ENCODE measurements around the gene SMIM44. TPM values are rescaled to one million over a fixed set of nuclear protein-coding genes. Genes with fewer than 3 reads are reported as not detected.

Gene SMIM44
- total RNA-seq, 2 experiments from 2014 or later = not detected

- POLR2A ChIA-PET = no interaction called here
These were observed 22.6 kb upstream of the SMIM44 start, which contains the start of gene FZR1 for GRCh38 chr19:3505598-3506383. TSS of gene FZR1 (plus strand) at chr19:3506311. CDS start at chr19:3522990, 16,679 bp downstream.

GRCh38 chr19:3504735-3505134 lies 21.5 kb upstream of the SMIM44 start:
- ChIA-PET CTCF (interaction anchor here (0.6 to 0.7 kb wide), 3 partner anchors 41 to 1286 kb away, joined by 3 to 6 read pairs (median 5); no protein-coding TSS in a partner anchor), POLR2A (no interaction called here)

More at GRCh38 chr19:3505598-3506383, 22.6 kb upstream of the SMIM44 start, which contains the start of gene FZR1:
- CTCF ChIA-PET = no interaction called here

GRCh38 chr19:3503036-3503572 lies 19.9 kb upstream of the SMIM44 start:
- ChIA-PET POLR2A (no interaction called here), CTCF (interaction anchor here (0.6 to 1.1 kb wide), 2 partner anchors 146 to 399 kb away, joined by 3 read pairs; no protein-coding TSS in a partner anchor)

DNA sequence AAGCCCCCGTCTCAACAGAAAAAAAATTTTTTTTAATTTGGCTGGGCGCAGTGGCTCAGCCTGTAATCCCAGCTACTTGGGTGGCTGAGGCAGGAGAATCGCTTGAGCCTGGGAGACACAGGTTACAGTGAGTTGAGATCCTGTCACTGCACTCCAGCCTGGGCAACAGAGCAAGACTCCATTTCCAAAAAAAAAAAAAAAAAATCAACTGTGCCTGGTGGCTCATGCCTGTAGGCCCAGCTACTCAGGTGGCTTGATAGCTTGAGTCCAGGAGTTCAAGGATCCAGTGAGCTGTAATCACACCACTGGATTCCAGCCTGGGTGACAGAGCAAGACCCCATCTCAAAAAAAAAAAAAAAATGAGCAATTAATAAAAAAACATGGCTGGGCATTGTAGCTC lies 18.5 kb upstream of the SMIM44 start:
- POLR2A ChIA-PET = interaction anchor here (0.7 kb wide), 1 partner anchor 15 kb away, joined by 5 read pairs; no protein-coding TSS in a partner anchor
- CTCF ChIA-PET = interaction anchor here (0.6 to 1.1 kb wide), 3 partner anchors 197 to 397 kb away, joined by 3 read pairs; no protein-coding TSS in a partner anchor

DNA sequence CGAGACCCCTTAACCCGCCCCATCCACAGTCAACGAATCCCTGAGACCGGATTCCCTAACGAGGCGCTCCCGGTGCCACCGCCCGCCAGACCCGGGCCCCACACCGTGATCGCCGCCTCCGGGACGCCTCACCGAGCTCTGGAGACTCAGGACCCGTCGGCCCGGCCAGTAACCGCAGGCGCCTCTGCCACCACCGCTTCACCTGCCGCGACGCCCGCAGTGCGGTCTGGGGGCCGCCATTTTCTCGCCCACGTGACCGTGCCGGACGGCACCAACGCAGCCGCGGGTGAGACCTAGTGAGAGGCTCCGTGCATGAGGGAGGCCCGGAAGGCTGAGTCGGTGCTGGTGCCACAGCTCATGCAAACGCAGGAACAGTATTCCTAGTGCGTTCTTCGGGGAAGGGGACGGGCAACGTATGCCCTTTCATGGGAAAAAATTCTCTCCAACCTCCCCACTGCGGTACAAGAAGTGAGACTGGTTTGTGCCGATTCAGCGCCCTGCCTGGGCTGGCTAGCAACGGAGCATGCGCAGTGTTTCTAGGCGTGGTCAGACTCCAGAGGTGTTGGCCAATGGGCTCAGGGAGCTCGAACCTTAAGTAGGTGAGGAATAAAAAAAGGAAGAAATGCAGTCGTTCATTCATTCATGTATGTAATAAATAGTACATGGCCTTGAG lies 17.3 kb upstream of the SMIM44 start, which contains the start of gene DOHH:
DOHH (minus strand) TSS at position 246 of the 673 bp plus-strand sequence. CDS start 3,860 bp downstream, outside the sequence.
- CTCF ChIA-PET = interaction anchor here (0.5 to 1.4 kb wide), 5 partner anchors 10 to 196 kb away, joined by 3 to 5 read pairs (median 4); no protein-coding TSS in a partner anchor
- POLR2A ChIA-PET = no interaction called here

- CTCF ChIA-PET = interaction anchor here (0.5 to 1.4 kb wide), 3 partner anchors 15 to 70 kb away, joined by 3 to 5 read pairs (median 4); no protein-coding TSS in a partner anchor
- POLR2A ChIA-PET = no interaction called here
These were observed 16.6 kb upstream of the SMIM44 start for GRCh38 chr19:3499738-3500428.

DNA sequence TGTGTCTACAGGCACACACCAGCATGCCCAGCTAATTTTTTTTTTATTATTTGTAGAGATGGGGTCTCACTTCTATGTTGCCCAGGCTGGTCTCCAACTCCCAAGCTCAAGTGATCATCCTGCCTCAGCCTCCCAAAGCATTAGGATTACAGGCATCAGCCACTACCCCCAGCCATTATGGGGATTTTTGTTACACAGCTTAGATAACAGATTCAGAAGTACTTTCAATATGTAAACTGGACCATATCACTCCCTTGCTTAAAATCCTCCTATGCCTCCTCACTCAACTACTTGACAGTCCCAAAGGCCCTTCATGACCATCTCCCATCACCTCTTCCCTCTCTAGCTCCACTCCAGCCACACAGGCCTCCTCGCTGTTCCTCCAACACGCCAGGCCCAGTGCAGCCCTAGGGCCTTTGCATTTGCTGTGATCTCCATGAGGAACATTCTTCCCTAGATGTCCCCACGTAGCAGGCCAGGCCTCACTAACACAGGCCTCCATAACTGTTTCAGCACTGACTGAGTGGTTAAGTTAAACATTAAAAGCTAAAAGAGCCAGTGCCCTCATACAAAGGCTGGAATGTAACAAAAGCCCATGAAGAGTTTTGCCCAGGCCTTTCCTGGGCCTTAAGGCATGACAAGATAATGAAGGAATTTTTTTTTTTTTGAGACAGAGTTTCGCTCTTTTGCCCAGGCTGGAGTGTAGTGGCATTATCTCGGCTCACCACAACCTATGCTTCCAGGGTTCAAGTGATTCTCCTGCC lies 14.7 kb upstream of the SMIM44 start:
- CTCF ChIA-PET = no interaction called here
- POLR2A ChIA-PET = no interaction called here

DNA sequence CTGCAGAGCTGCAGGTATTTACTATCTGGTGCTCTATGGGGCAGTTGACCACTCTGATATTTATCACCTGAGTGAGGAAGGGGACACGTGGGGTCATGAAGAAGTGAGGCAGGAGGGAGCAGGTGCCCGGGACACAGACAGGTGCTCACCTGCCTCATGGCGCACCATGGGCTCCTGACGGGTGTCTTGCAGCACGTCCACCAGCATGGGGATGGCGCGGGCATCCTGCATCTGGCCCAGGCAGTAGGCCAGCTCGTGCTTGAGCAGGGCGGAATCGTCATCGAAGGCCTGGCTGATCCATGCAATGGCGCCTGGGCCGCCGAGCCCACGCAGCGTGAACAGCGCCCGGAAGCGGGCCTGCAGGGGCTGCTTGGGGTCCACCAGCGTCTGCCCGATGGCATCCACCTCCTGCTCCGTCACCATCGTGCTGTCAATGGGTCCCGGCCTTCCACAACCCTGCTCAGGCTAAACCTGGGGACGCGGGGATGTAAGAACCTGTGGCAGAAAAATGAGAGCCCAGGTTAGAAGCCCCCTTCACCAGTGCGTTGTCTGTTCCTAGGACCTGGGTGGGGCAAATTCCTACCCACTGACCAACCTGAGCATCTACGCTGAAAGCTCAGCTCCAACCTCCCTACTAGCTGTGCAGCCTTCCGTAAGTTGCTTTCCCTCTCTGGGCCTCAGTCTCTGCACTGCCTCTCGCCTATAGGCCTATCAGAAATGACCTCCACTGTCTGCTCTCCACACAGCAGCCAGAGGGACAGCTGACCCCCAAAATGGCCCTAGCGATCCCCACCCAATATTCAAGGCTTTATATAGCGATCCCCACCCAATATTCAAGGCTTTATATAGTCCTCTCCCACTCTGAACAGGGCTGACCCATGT lies 13.4 kb upstream of the SMIM44 start:
- ChIA-PET CTCF (interaction anchor here (0.9 kb wide), 1 partner anchor 11 kb away, joined by 3 read pairs; no protein-coding TSS in a partner anchor), POLR2A (no interaction called here)

DNA sequence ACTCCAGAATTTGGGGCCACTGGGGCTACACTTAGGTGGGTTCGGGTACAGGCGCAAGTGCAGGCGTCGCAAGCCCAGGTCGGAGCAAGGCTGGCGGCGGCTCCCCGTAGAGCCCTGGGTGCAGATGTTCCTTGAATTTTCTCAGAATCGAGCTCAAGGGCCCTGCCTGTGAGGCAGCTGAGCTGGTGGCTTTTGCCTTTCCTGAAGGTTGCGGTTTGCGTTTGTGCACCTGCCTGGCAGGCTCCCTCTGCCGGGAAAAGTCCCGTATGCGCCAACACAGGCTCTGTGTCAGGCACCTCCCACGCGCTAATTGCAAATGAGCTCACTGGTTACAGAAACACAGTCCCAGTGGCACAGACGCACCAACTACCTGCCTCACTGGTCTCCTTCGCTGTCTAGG lies 11.3 kb upstream of the SMIM44 start:
- ChIA-PET CTCF (interaction anchor here (1.2 kb wide), 1 partner anchor 11 kb away, joined by 3 read pairs; no protein-coding TSS in a partner anchor), POLR2A (no interaction called here)

- CTCF ChIA-PET = interaction anchor here (1.2 kb wide), 1 partner anchor 9 kb away, joined by 3 read pairs; no protein-coding TSS in a partner anchor
- POLR2A ChIA-PET = no interaction called here
These were observed 10.8 kb upstream of the SMIM44 start for GRCh38 chr19:3494051-3494450.

DNA sequence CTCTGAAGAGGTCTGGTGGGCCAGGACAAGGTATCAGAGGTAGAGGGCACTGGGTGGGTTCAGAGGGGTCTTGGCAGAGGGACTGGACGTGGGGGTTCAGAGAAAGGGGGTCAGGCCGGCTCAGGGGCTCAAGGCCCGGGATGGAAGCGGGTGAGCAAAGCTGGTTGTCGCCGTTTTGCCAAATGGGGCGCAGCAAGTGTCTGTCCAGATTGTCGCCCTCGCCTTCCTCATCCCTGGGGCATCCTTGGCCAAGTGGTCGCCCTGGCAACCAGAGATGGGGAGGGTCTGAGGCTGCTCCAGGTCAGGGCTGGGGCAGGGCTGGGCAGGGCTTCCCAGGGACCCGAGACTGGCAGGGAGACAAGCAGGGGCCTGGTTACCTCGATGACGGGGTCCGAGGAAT lies 10.4 kb upstream of the SMIM44 start:
- CTCF ChIA-PET = interaction anchor here (1.2 kb wide), 1 partner anchor 9 kb away, joined by 3 read pairs; no protein-coding TSS in a partner anchor
- POLR2A ChIA-PET = no interaction called here

DNA sequence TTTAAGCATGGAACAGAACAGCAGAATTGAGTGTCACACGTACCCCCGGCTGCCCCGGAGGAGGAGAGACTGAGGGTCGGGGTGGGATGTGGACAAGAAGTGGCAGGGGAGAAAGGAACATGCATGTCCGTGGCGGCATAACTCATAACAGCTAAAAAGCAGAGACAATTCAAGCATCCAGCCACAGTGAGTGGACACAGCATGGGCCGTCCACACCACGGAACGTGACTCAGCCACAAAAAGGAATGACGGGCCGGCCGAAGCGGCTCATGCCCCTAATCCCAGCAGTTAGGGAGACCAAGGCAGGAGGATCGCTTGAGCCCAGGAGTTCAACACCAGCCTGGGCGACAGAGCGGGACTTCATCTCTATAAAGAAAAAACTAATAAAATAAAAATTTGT lies 9.7 kb upstream of the SMIM44 start:
- ChIA-PET POLR2A (no interaction called here), CTCF (interaction anchor here (1.2 kb wide), 1 partner anchor 8 kb away, joined by 3 read pairs; no protein-coding TSS in a partner anchor)

- CTCF ChIA-PET = interaction anchor here (1.3 to 1.4 kb wide), 2 partner anchors 20 to 53 kb away, joined by 3 read pairs; no protein-coding TSS in a partner anchor
These were observed 9.0 kb upstream of the SMIM44 start for GRCh38 chr19:3492131-3492839.

DNA sequence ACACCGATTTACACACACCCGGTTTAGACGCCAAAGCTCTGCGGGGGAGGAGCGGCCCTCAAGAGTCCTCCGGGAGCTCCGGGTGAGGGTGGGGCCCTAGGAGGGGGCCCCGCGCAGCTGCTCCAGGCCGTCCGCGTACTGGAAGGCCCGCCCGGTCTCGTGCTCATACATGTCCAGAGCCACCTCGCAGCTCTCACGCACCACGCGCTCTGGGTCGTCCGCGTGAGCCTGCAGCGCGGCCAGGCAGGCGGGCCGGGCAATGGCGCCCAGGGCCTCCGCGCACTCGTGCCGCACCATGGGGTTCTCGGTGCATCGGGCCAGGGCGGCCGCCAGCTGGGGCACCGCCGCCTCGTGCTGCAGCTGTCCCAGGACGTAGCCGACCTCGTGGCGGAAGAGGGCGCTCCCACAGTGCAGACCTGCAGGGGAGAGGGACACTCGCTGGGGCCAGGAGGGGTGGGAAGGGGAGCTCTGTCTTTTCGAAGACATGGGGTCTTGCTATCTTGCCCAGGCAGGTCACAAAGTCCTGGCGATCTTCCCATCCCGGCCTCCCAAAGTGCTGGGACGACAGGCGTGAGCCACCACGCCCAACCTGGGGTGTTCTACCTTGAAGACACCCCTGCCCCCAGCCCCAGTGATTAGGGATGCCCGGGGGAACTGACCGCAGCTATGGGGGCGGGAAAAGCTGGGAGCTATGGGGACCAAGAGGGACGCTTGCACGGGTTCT lies 8.3 kb upstream of the SMIM44 start:
- CTCF ChIA-PET = interaction anchor here (1.3 to 1.4 kb wide), 2 partner anchors 19 to 53 kb away, joined by 3 read pairs; no protein-coding TSS in a partner anchor

More at GRCh38 chr19:3492131-3492839, 9.0 kb upstream of the SMIM44 start:
- POLR2A ChIA-PET = no interaction called here

GRCh38 chr19:3482507-3483225 lies 575 bp downstream of the SMIM44 start:
- POLR2A ChIA-PET = no interaction called here
- CTCF ChIA-PET = interaction anchor here (1.0 to 1.6 kb wide), 2 partner anchors 12 to 178 kb away, joined by 3 to 5 read pairs; no protein-coding TSS in a partner anchor

More for the DNA sequence above, 8.3 kb upstream of the SMIM44 start:
- POLR2A ChIA-PET = no interaction called here

Data from activated CD8-positive, alpha-beta memory T cell treated with anti-CD3 and anti-CD28 coated beads for 36 hours (primary cell).